Measurements from ENCODE around the gene ARID4B.

ARID4B gene

GRCh38 chr1:235325854-235326253 is 2.1 kb downstream of the ARID4B start:
- H3K36me3 ChIP-seq (replicated peaks; ENCODE audit: low read depth, low read length): peaks cover 21% of the 10 kb centered on the region
- H3K79me2 ChIP-seq (ENCODE audit: low read length): peaks cover 92% of the 10 kb centered on the region
- H3K27me3 ChIP-seq (ENCODE audit: low read depth, low read length): no peaks in the 10 kb centered on the region
- H3K9ac ChIP-seq (ENCODE audit: low read length): peak overlapping the region; percentile 93
- H3K27ac ChIP-seq (ENCODE audit: low read length): peak overlapping the region; percentile 72
- no peaks in the 10 kb centered on the region for H3K9me3 ChIP-seq (ENCODE audit: insufficient read depth, low read length)
- peaks cover 33% of the 10 kb centered on the region for H3K4me1 ChIP-seq (ENCODE audit: low read length)
- H3K4me2 ChIP-seq (ENCODE audit: low read length): peak overlapping the region; percentile 80
- peaks cover 56% of the 10 kb centered on the region for H4K20me1 ChIP-seq (ENCODE audit: insufficient read depth, low read length)
- H2AFZ ChIP-seq (ENCODE audit: low read depth, low read length): no peak overlapping the region
- peak overlapping the region; percentile 85 for H3K4me3 ChIP-seq (ENCODE audit: low read length)
- TF ChIP-seq EZH2phosphoT487 (IDR thresholded peaks at IDR 0.05; ENCODE audit: low read depth): no peak
- TF ChIP-seq, protein P1, sequence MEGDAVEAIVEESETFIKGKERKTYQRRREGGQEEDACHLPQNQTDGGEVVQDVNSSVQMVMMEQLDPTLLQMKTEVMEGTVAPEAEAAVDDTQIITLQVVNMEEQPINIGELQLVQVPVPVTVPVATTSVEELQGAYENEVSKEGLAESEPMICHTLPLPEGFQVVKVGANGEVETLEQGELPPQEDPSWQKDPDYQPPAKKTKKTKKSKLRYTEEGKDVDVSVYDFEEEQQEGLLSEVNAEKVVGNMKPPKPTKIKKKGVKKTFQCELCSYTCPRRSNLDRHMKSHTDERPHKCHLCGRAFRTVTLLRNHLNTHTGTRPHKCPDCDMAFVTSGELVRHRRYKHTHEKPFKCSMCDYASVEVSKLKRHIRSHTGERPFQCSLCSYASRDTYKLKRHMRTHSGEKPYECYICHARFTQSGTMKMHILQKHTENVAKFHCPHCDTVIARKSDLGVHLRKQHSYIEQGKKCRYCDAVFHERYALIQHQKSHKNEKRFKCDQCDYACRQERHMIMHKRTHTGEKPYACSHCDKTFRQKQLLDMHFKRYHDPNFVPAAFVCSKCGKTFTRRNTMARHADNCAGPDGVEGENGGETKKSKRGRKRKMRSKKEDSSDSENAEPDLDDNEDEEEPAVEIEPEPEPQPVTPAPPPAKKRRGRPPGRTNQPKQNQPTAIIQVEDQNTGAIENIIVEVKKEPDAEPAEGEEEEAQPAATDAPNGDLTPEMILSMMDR (IDR thresholded peaks at IDR 0.05; ENCODE audit: low read depth, low read length): no peak

GRCh38 chr1:235325139-235325538 is 2.8 kb downstream of the ARID4B start:
- Histone ChIP-seq H2AFZ (ENCODE audit: low read depth, low read length) (no peak overlapping the region), H4K20me1 (ENCODE audit: insufficient read depth, low read length) (peaks cover 63% of the 10 kb centered on the region), H3K9ac (ENCODE audit: low read length) (peak overlapping the region; percentile 93), H3K4me2 (ENCODE audit: low read length) (peak overlapping the region; percentile 80), H3K9me3 (ENCODE audit: insufficient read depth, low read length) (no peaks in the 10 kb centered on the region), H3K4me1 (ENCODE audit: low read length) (peaks cover 27% of the 10 kb centered on the region), H3K27ac (ENCODE audit: low read length) (peak overlapping the region; percentile 72), H3K4me3 (ENCODE audit: low read length) (peak overlapping the region; percentile 85), H3K27me3 (ENCODE audit: low read depth, low read length) (no peaks in the 10 kb centered on the region), H3K36me3 (replicated peaks; ENCODE audit: low read depth, low read length) (peaks cover 28% of the 10 kb centered on the region), H3K79me2 (ENCODE audit: low read length) (peaks cover 92% of the 10 kb centered on the region)
- no peak for TF ChIP-seq EZH2phosphoT487 (IDR thresholded peaks at IDR 0.05; ENCODE audit: low read depth)
- TF ChIP-seq, protein P1 (IDR thresholded peaks at IDR 0.05; ENCODE audit: low read depth, low read length): no peak

GRCh38 chr1:235324296-235324695 is 3.7 kb downstream of the ARID4B start:
- no peaks in the 10 kb centered on the region for H3K27me3 ChIP-seq (ENCODE audit: low read depth, low read length)
- no peaks in the 10 kb centered on the region for H3K9me3 ChIP-seq (ENCODE audit: insufficient read depth, low read length)
- H3K27ac ChIP-seq (ENCODE audit: low read length): peak overlapping the region; percentile 72; the same call in 1 of the 2 replicates
- H3K36me3 ChIP-seq (replicated peaks; ENCODE audit: low read depth, low read length): peaks cover 30% of the 10 kb centered on the region
- peaks cover 69% of the 10 kb centered on the region for H4K20me1 ChIP-seq (ENCODE audit: insufficient read depth, low read length)
- H3K4me2 ChIP-seq (ENCODE audit: low read length): peak overlapping the region; percentile 80
- H3K79me2 ChIP-seq (ENCODE audit: low read length): peaks cover 91% of the 10 kb centered on the region
- H2AFZ ChIP-seq (ENCODE audit: low read depth, low read length): no peak overlapping the region
- no peak overlapping the region for H3K9ac ChIP-seq (ENCODE audit: low read length)
- H3K4me1 ChIP-seq (ENCODE audit: low read length): peaks cover 24% of the 10 kb centered on the region
- peak overlapping the region; percentile 85; the same call in 1 of the 2 replicates for H3K4me3 ChIP-seq (ENCODE audit: low read length)
- TF ChIP-seq EZH2phosphoT487 (IDR thresholded peaks at IDR 0.05; ENCODE audit: low read depth): no peak
- TF ChIP-seq, protein P1 (IDR thresholded peaks at IDR 0.05; ENCODE audit: low read depth, low read length): no peak

DNA sequence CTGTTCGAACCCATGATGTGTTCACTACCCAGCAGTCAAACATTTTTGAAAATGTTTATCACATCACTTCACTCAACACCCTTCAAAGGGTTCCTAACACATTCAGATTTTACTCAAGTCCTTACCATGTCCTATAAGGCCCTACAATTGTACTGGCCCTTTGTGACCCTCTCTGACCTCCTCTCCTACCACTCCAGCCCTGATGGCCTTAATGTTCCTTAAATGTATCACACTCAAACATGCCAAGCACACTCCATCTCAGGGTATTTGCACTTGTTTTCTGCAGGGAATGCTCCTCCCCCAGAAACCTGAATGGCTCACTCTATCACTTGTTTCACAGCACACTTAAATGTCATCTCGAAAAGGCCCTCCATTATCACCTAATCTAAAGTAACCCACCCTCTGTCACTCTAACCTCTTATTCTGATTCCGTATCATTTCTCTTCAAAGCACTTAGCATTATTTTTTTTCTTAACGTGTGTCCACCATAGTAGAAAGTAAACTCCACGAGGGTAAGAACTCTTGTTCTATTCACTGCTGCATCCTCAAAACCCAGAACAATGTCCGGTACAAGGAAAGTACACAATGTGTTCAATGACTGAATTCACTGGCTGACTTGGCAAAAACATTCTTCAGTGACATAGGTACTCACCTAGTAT is 7.3 kb downstream of the ARID4B start:
- Histone ChIP-seq H3K9ac (ENCODE audit: low read length) (no peak overlapping the region), H2AFZ (ENCODE audit: low read depth, low read length) (no peak overlapping the region), H3K27me3 (ENCODE audit: low read depth, low read length) (no peaks in the 10 kb centered on the region), H4K20me1 (ENCODE audit: insufficient read depth, low read length) (peaks cover 88% of the 10 kb centered on the region), H3K4me1 (ENCODE audit: low read length) (peaks cover 25% of the 10 kb centered on the region), H3K27ac (ENCODE audit: low read length) (no peak overlapping the region), H3K4me3 (ENCODE audit: low read length) (no peak overlapping the region), H3K9me3 (ENCODE audit: insufficient read depth, low read length) (no peaks in the 10 kb centered on the region), H3K36me3 (replicated peaks; ENCODE audit: low read depth, low read length) (peaks cover 36% of the 10 kb centered on the region), H3K4me2 (ENCODE audit: low read length) (no peak overlapping the region), H3K79me2 (ENCODE audit: low read length) (peaks cover 99% of the 10 kb centered on the region)
- TF ChIP-seq, protein P1 (IDR thresholded peaks at IDR 0.05; ENCODE audit: low read depth, low read length): no peak
- no peak for TF ChIP-seq EZH2phosphoT487 (IDR thresholded peaks at IDR 0.05; ENCODE audit: low read depth)
